ENCODE measurements around the gene METTL4. TPM values are rescaled to one million over a fixed set of nuclear protein-coding genes. Genes with fewer than 3 reads are reported as not detected.

METTL4 gene
- total and polyA plus RNA-seq, 2 donors from 2014 or later, result 7.2 to 15.2 TPM

DNA sequence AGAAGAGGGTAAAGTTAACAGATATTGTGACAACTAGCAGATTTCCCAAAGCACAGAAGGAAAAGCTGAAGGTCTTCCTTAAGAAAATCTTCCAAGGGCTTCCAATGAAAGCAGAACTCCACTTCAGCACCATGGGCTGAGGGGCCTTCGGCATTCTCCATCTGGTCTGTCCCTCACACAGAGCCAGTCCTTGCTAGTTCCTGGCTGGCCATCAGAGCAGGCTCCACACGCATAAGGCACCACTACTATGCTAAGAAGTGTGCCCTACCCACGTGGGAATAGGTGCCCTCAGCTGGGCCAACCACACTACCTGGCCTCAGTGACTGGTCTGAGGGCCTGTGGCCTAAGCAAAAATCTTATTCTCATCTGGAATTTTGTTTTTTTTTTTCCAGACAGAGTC is 73.5 kb downstream of the METTL4 start:
- intact Hi-C loops (cut with DNase I), result no loop called here
- TF ChIP-seq CTCF (IDR thresholded peaks at IDR 0.05; ENCODE audit: borderline replicate concordance, extremely low read depth, insufficient read depth), result no peak
- FAIRE-seq, result no peak
- Histone ChIP-seq H3K27me3 (ENCODE audit: control insufficient read depth, insufficient read depth, low read length) (no peaks in the 10 kb centered on the region), H3K27ac (ENCODE audit: low read depth in 2 of 2, low read length in 2 of 2) (no peak overlapping the region), H3K36me3 (ENCODE audit: control insufficient read depth in 2 of 3, insufficient read depth in 3 of 3, low read length in 3 of 3) (no peaks in the 10 kb centered on the region), H3K9ac (ENCODE audit: low read length in 3 of 3) (no peak overlapping the region), H3K9me3 (ENCODE audit: control insufficient read depth in 2 of 3, insufficient read depth in 1 of 3, low read length in 3 of 3) (no peaks in the 10 kb centered on the region), H3K4me3 (ENCODE audit: low read length in 3 of 3) (no peak overlapping the region), H3K4me1 (ENCODE audit: control insufficient read depth in 2 of 3, insufficient read depth in 2 of 3, low read depth in 1 of 3, low read length in 3 of 3) (no peaks in the 10 kb centered on the region)
- DNase-seq, result no peak

GRCh38 chr18:2495381-2495780 is 75.9 kb downstream of the METTL4 start:
- TF ChIP-seq CTCF (IDR thresholded peaks at IDR 0.05; ENCODE audit: borderline replicate concordance, extremely low read depth, insufficient read depth), result no peak
- FAIRE-seq, result no peak
- Histone ChIP-seq H3K4me3 (ENCODE audit: low read length in 3 of 3) (no peak overlapping the region), H3K9me3 (ENCODE audit: control insufficient read depth in 2 of 3, insufficient read depth in 1 of 3, low read length in 3 of 3) (no peaks in the 10 kb centered on the region), H3K36me3 (ENCODE audit: control insufficient read depth in 2 of 3, insufficient read depth in 3 of 3, low read length in 3 of 3) (no peaks in the 10 kb centered on the region), H3K9ac (ENCODE audit: low read length in 3 of 3) (no peak overlapping the region), H3K27me3 (ENCODE audit: control insufficient read depth, insufficient read depth, low read length) (no peaks in the 10 kb centered on the region), H3K27ac (ENCODE audit: low read depth in 2 of 2, low read length in 2 of 2) (no peak overlapping the region), H3K4me1 (ENCODE audit: control insufficient read depth in 2 of 3, insufficient read depth in 2 of 3, low read depth in 1 of 3, low read length in 3 of 3) (no peaks in the 10 kb centered on the region)
- DNase-seq, result no peak
- intact Hi-C loops (cut with DNase I), result no loop called here

GRCh38 chr18:2494921-2495320 is 76.4 kb downstream of the METTL4 start:
- no peaks in the 10 kb centered on the region for H3K36me3 ChIP-seq (ENCODE audit: control insufficient read depth in 2 of 3, insufficient read depth in 3 of 3, low read length in 3 of 3)
- no peaks in the 10 kb centered on the region for H3K27me3 ChIP-seq (ENCODE audit: control insufficient read depth, insufficient read depth, low read length)
- no peaks in the 10 kb centered on the region for H3K4me1 ChIP-seq (ENCODE audit: control insufficient read depth in 2 of 3, insufficient read depth in 2 of 3, low read depth in 1 of 3, low read length in 3 of 3)
- H3K9me3 ChIP-seq (ENCODE audit: control insufficient read depth in 2 of 3, insufficient read depth in 1 of 3, low read length in 3 of 3), result no peaks in the 10 kb centered on the region
- H3K4me3 ChIP-seq (ENCODE audit: low read length in 3 of 3), result no peak overlapping the region
- no peak overlapping the region for H3K27ac ChIP-seq (ENCODE audit: low read depth in 2 of 2, low read length in 2 of 2)
- FAIRE-seq (no peak), DNase-seq (no peak)
- intact Hi-C loops (cut with DNase I), result no loop called here
- no peak overlapping the region for H3K9ac ChIP-seq (ENCODE audit: low read length in 3 of 3)
- no peak for TF ChIP-seq CTCF (IDR thresholded peaks at IDR 0.05; ENCODE audit: borderline replicate concordance, extremely low read depth, insufficient read depth)

Other genes with a start within 250 kb of the METTL4 start
- gene NDC80, start 52 bp upstream of the METTL4 start, total RNA-seq, result 0.63 TPM
- gene NDC80, start 52 bp upstream of the METTL4 start, polyA plus RNA-seq (ENCODE audit: insufficient read depth, low read depth, low replicate concordance), result 0.99 TPM
- 59.0 TPM for gene SMCHD1, start 84.2 kb upstream of the METTL4 start, total RNA-seq
- gene SMCHD1, start 84.2 kb upstream of the METTL4 start, polyA plus RNA-seq (ENCODE audit: insufficient read depth, low read depth, low replicate concordance), result 5.2 TPM

Measured in kidney (tissue), 14 donors.